Measurements from ENCODE around the gene PTPRM. TPM values are rescaled to one million over a fixed set of nuclear protein-coding genes. Genes with fewer than 3 reads are reported as not detected.

PTPRM gene
- total RNA-seq, 1 experiment from 2014 or later, result 14.5 TPM

GRCh38 chr18:8045160-8045883, 478.2 kb downstream of the PTPRM start:
- no peaks in the 10 kb centered on the region for H4K20me1 ChIP-seq (ENCODE audit: insufficient read depth)
- DNase-seq (ENCODE audit: low read depth, low spot score) (no peak), ATAC-seq (no peak; the same call in 1 of the 2 replicates)
- peak overlapping the region; percentile 17 for H3K4me2 ChIP-seq (ENCODE audit: low read length)
- intact Hi-C loops (cut with micrococcal nuclease), result no loop called here
- no peaks in the 10 kb centered on the region for H3K9me2 ChIP-seq (ENCODE audit: insufficient read depth)
- RAD21 ChIA-PET (ENCODE audit: low non-redundant PET in 1 of 2, low total read pairs in 2 of 2, uncharacterized antibody in 2 of 2, unreplicated experiment in 2 of 2), result no interaction called here
- no peaks in the 10 kb centered on the region for H3K79me2 ChIP-seq (ENCODE audit: insufficient read depth, low read length)
- no peak for TF ChIP-seq ZNF274 (IDR thresholded peaks at IDR 0.05; ENCODE audit: low read depth, low read length)
- TF ChIP-seq SRF (IDR thresholded peaks at IDR 0.05; ENCODE audit: low read depth), result no peak
- no peak for TF ChIP-seq JUND (IDR thresholded peaks at IDR 0.05)
- TF ChIP-seq, protein P1, sequence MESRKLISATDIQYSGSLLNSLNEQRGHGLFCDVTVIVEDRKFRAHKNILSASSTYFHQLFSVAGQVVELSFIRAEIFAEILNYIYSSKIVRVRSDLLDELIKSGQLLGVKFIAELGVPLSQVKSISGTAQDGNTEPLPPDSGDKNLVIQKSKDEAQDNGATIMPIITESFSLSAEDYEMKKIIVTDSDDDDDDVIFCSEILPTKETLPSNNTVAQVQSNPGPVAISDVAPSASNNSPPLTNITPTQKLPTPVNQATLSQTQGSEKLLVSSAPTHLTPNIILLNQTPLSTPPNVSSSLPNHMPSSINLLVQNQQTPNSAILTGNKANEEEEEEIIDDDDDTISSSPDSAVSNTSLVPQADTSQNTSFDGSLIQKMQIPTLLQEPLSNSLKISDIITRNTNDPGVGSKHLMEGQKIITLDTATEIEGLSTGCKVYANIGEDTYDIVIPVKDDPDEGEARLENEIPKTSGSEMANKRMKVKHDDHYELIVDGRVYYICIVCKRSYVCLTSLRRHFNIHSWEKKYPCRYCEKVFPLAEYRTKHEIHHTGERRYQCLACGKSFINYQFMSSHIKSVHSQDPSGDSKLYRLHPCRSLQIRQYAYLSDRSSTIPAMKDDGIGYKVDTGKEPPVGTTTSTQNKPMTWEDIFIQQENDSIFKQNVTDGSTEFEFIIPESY (IDR thresholded peaks at IDR 0.05; ENCODE audit: extremely low read depth, insufficient replicate concordance, low read length), result no peak
- no peak for TF ChIP-seq CTCF (IDR thresholded peaks at IDR 0.05 in 2 of 3, conservative IDR thresholded peaks at IDR 0.05 in 1 of 3; ENCODE audit: borderline replicate concordance in 1 of 3, insufficient read depth in 1 of 3, low read depth in 2 of 3, low read length in 2 of 3)
- no peak for TF ChIP-seq POLR2AphosphoS5 (IDR thresholded peaks at IDR 0.05; ENCODE audit: low read depth, low read length)
- TF ChIP-seq EZH2phosphoT487 (IDR thresholded peaks at IDR 0.05; ENCODE audit: borderline replicate concordance), result no peak
- no peak for TF ChIP-seq TCF7L2 (IDR thresholded peaks at IDR 0.05; ENCODE audit: borderline replicate concordance, extremely low read depth, insufficient read depth, insufficient read length)
- TF ChIP-seq CBX3 (IDR thresholded peaks at IDR 0.05; ENCODE audit: low read depth), result no peak
- TF ChIP-seq FOSL1 (IDR thresholded peaks at IDR 0.05; ENCODE audit: low read depth), result no peak
- TF ChIP-seq SIN3A (IDR thresholded peaks at IDR 0.05; ENCODE audit: low read depth), result no peak
- no TSS peak for BruUV-seq (replicated peaks)
- no peak overlapping the region for H3K4me3 ChIP-seq (replicated peaks in 1 of 2; ENCODE audit: low read depth in 1 of 2, low read length in 2 of 2)
- no peaks in the 10 kb centered on the region for H3K9me3 ChIP-seq (ENCODE audit: control insufficient read depth in 1 of 2, insufficient read depth in 1 of 2, low read depth in 1 of 2, low read length in 2 of 2)
- H3K9ac ChIP-seq (ENCODE audit: low read length), result no peak overlapping the region
- H2AFZ ChIP-seq (ENCODE audit: low read depth, low read length, poor library complexity, severe bottlenecking), result no peak overlapping the region
- POLR2A ChIA-PET, result no interaction called here
- peaks cover 0 to 17% of the 10 kb centered on the region in 2 experiments; a peak in 1 of 4 replicates for H3K4me1 ChIP-seq (ENCODE audit: control insufficient read depth in 1 of 2, insufficient read depth in 2 of 2, low read length in 2 of 2)
- no peaks in the 10 kb centered on the region for H3K36me3 ChIP-seq (ENCODE audit: control insufficient read depth in 1 of 2, insufficient read depth in 2 of 2, low read length in 2 of 2)
- no peak overlapping the region for H3K27ac ChIP-seq (ENCODE audit: low read depth, low read length)
- H3K27me3 ChIP-seq (ENCODE audit: insufficient read depth, low read length), result no peaks in the 10 kb centered on the region
- CTCF ChIA-PET, result no interaction called here

Data from HCT116 (cell line).